Retinal pigment epithelial cell (primary cell): Measurements from ENCODE around the gene TOM1L2.

Experiments
- DNase-seq: peaks from one replicate; pipeline ENCODE4 v3.0.0-alpha.2; 2010; ENCODE audit warnings: low read depth
- H3K4me3 ChIP-seq: 2 replicates; pipeline ENCODE4 v1.5.1; 2011; ENCODE audit warnings: mild to moderate bottlenecking, low read length, control low read depth, moderate library complexity
- TF ChIP-seq, protein P1 (sequence below): conservative IDR thresholded peaks from 2 replicates; pipeline ENCODE4 v1.5.1; 2011; ENCODE audit warnings: low read depth, low read length, control low read depth, inconsistent platforms

The TOM1L2 gene

GRCh38 chr17:17868641-17869522, 103.3 kb downstream of the TOM1L2 start:
- TF ChIP-seq, protein P1, sequence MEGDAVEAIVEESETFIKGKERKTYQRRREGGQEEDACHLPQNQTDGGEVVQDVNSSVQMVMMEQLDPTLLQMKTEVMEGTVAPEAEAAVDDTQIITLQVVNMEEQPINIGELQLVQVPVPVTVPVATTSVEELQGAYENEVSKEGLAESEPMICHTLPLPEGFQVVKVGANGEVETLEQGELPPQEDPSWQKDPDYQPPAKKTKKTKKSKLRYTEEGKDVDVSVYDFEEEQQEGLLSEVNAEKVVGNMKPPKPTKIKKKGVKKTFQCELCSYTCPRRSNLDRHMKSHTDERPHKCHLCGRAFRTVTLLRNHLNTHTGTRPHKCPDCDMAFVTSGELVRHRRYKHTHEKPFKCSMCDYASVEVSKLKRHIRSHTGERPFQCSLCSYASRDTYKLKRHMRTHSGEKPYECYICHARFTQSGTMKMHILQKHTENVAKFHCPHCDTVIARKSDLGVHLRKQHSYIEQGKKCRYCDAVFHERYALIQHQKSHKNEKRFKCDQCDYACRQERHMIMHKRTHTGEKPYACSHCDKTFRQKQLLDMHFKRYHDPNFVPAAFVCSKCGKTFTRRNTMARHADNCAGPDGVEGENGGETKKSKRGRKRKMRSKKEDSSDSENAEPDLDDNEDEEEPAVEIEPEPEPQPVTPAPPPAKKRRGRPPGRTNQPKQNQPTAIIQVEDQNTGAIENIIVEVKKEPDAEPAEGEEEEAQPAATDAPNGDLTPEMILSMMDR = no peak
- H3K4me3 ChIP-seq = no peak overlapping the region
- DNase-seq = no peak

GRCh38 chr17:17866897-17867296, 105.3 kb downstream of the TOM1L2 start:
- TF ChIP-seq, protein P1 = no peak
- no peak overlapping the region for H3K4me3 ChIP-seq

GRCh38 chr17:17866425-17866824, 105.8 kb downstream of the TOM1L2 start:
- TF ChIP-seq, protein P1 = no peak
- no peak for DNase-seq

More at GRCh38 chr17:17866897-17867296, 105.3 kb downstream of the TOM1L2 start:
- no peak for DNase-seq

GRCh38 chr17:17865035-17865434, 107.2 kb downstream of the TOM1L2 start:
- TF ChIP-seq, protein P1 = no peak
- DNase-seq = no peak
- H3K4me3 ChIP-seq = no peak overlapping the region

More at GRCh38 chr17:17866425-17866824, 105.8 kb downstream of the TOM1L2 start:
- H3K4me3 ChIP-seq = no peak overlapping the region

GRCh38 chr17:17860766-17861107, 111.5 kb downstream of the TOM1L2 start:
- no peak overlapping the region for H3K4me3 ChIP-seq
- no peak for DNase-seq
- TF ChIP-seq, protein P1 = no peak

DNA sequence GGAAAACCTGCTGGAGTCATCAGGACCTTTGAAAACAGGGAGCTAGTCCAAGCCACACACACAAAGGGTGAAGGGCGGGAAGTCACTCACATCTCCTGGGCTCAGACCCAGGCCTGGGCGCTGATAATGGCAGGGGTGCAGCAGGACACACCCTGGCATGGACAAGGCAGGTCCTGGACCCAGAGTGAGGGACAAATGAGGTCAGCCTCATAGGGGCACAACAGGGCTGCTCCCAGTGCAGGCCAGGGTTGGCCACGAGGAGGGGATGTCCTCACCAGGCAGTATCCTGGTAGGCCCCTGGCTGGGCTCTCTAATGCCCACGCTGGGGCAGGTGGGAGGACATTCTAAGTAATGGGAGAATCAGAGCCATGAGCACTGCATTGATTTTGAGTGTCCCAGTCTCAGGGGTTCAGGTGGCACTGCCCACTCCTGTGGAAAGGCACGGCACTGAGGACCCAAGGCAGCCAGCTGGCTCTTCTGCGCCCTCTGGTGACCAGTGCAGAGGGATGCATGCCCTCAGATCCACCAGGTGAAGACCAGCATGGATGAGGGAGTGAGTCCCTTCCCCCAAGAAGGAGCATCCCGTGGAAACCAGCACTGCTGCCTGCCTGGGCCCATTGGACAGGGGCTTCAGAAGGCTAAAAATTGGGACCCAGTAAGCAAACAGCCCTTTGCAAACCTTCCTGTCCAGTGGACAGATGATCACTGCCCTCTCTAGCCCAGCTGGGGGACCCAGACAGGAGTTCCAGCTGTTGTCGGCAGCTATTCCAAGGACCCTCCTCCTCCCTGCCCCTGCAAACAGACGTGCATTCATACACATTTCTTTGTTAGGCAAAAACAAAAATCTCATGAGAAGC, 112.1 kb downstream of the TOM1L2 start:
- no peak overlapping the region for H3K4me3 ChIP-seq
- no peak for DNase-seq
- TF ChIP-seq, protein P1 = peak; percentile 95
